H9 (cell line): ENCODE data around the gene SHOC1. TPM values are rescaled to one million over a fixed set of nuclear protein-coding genes. Genes with fewer than 3 reads are reported as not detected.

Experiments
- DNase-seq: peaks from one replicate; pipeline ENCODE4 v3.0.0-alpha.2; 2017
- H2AFZ ChIP-seq: one replicate; pipeline ENCODE4 v1.6.1; 2013; ENCODE audit warnings: mild to moderate bottlenecking, low read length, control low read depth, moderate library complexity
- H2AK5ac ChIP-seq: 2 replicates; pipeline ENCODE4 v1.6.1; 2013; ENCODE audit warnings: low read length, control low read depth, mixed read lengths; ENCODE audit not compliant: insufficient read length
- H2BK120ac ChIP-seq: one replicate; pipeline ENCODE4 v1.6.1; 2013; ENCODE audit warnings: low read depth, mild to moderate bottlenecking, low read length, control low read depth, inconsistent platforms; ENCODE audit not compliant: poor library complexity, severe bottlenecking
- H2BK12ac ChIP-seq: 2 replicates; pipeline ENCODE4 v1.6.1; 2013; ENCODE audit warnings: low read length, control low read depth, mixed read lengths, low read depth; ENCODE audit not compliant: insufficient read length
- H2BK15ac ChIP-seq: 2 replicates; pipeline ENCODE4 v1.6.1; 2013; ENCODE audit warnings: low read depth, low read length, control low read depth
- H2BK20ac ChIP-seq: one replicate; pipeline ENCODE4 v1.6.1; 2013; ENCODE audit warnings: low read depth, mild to moderate bottlenecking, low read length, control low read depth, inconsistent platforms; ENCODE audit not compliant: poor library complexity, severe bottlenecking
- H2BK5ac ChIP-seq: 2 replicates; pipeline ENCODE4 v1.6.1; 2013; ENCODE audit warnings: low read length, control low read depth, mixed read lengths; ENCODE audit not compliant: insufficient read length
- H3K14ac ChIP-seq: 2 replicates; pipeline ENCODE4 v1.6.1; 2013; ENCODE audit warnings: low read length, control low read depth; ENCODE audit not compliant: insufficient read depth
- H3K18ac ChIP-seq: 2 replicates; pipeline ENCODE4 v1.6.1; 2013; ENCODE audit warnings: low read depth, mild to moderate bottlenecking, mixed read lengths, low read length, control low read depth; ENCODE audit not compliant: insufficient read length
- H3K23ac ChIP-seq: 2 replicates; pipeline ENCODE4 v1.6.1; 2013; ENCODE audit warnings: low read length, control low read depth, mixed read lengths, low read depth; ENCODE audit not compliant: insufficient read length
- H3K23me2 ChIP-seq: 2 replicates; pipeline ENCODE4 v1.6.1; 2013; ENCODE audit warnings: low read depth, mild to moderate bottlenecking, mixed read lengths, low read length, control low read depth; ENCODE audit not compliant: insufficient read length, poor library complexity, severe bottlenecking
- H3K27ac ChIP-seq: 2 replicates; pipeline ENCODE4 v1.5.1; 2013; ENCODE audit warnings: low read length, control low read depth, mixed read lengths, low read depth; ENCODE audit not compliant: insufficient read length
- H3K27me3 ChIP-seq: 2 replicates; pipeline ENCODE4 v1.6.1; 2013; ENCODE audit warnings: low read length, control low read depth, inconsistent platforms; ENCODE audit not compliant: insufficient read depth
- H3K4ac ChIP-seq: 2 replicates; pipeline ENCODE4 v1.6.1; 2013; ENCODE audit warnings: low read depth, mild to moderate bottlenecking, control low read depth, inconsistent platforms, low read length, moderate library complexity
- H3K4me1 ChIP-seq: 2 replicates; pipeline ENCODE4 v1.6.1; 2013; ENCODE audit warnings: low read length, control low read depth, inconsistent platforms; ENCODE audit not compliant: insufficient read depth
- H3K4me2 ChIP-seq: 2 replicates; pipeline ENCODE4 v1.6.1; 2013; ENCODE audit warnings: low read length, control low read depth, mixed read lengths; ENCODE audit not compliant: insufficient read length, insufficient read depth
- H3K56ac ChIP-seq: 2 replicates; pipeline ENCODE4 v1.6.1; 2013; ENCODE audit warnings: low read depth, mild to moderate bottlenecking, mixed read lengths, low read length, control low read depth; ENCODE audit not compliant: insufficient read length
- H3K79me1 ChIP-seq: 2 replicates; pipeline ENCODE4 v1.6.1; 2013; ENCODE audit warnings: low read depth, mild to moderate bottlenecking, moderate library complexity, low read length, control low read depth, inconsistent platforms; ENCODE audit not compliant: insufficient read depth, poor library complexity, severe bottlenecking
- H3K79me2 ChIP-seq: 2 replicates; pipeline ENCODE4 v1.6.1; 2013; ENCODE audit warnings: low read length, control low read depth, inconsistent platforms; ENCODE audit not compliant: insufficient read depth
- H3K9ac ChIP-seq: 2 replicates; pipeline ENCODE4 v1.6.1; 2013; ENCODE audit warnings: low read length, control low read depth, mixed read lengths; ENCODE audit not compliant: insufficient read length; ENCODE audit errors: extremely low read depth
- H3K9me3 ChIP-seq: one replicate; pipeline ENCODE4 v1.6.1; 2013; ENCODE audit warnings: low read depth, low read length, inconsistent platforms; ENCODE audit not compliant: control insufficient read depth
- H3T11ph ChIP-seq: one replicate; pipeline ENCODE4 v1.6.1; 2013; ENCODE audit warnings: mild to moderate bottlenecking, low read length, control low read depth, inconsistent platforms
- H4K20me1 ChIP-seq: one replicate; pipeline ENCODE4 v1.6.1; 2013; ENCODE audit not compliant: control insufficient read depth, insufficient read length, insufficient read depth
- H4K5ac ChIP-seq: 2 replicates; pipeline ENCODE4 v1.6.1; 2013; ENCODE audit warnings: low read depth, mild to moderate bottlenecking, mixed read lengths, low read length, control low read depth; ENCODE audit not compliant: insufficient read length
- H4K8ac ChIP-seq: replicated peaks from 2 replicates; pipeline ENCODE4 v1.6.1; 2013; ENCODE audit warnings: low read length, control low read depth, mixed read lengths, low read depth; ENCODE audit not compliant: insufficient read length
- H4K91ac ChIP-seq: 2 replicates; pipeline ENCODE4 v1.6.1; 2013; ENCODE audit warnings: low read depth, mild to moderate bottlenecking, moderate library complexity, mixed read lengths, low read length, control low read depth; ENCODE audit not compliant: insufficient read length
- H3K27ac Mint-ChIP-seq, 3 experiments: 2 replicates in 2 of 3; 3 replicates in 1 of 3; pipeline ENCODE4 v1.8.0; 2020 to 2021; ENCODE audit warnings: mixed read lengths in 3 of 3, mild to moderate bottlenecking in 1 of 3, moderate library complexity in 1 of 3
- H3K27me3 Mint-ChIP-seq: 2 replicates; pipeline ENCODE4 v1.8.0; 2021; ENCODE audit warnings: low read depth, mild to moderate bottlenecking, moderate library complexity, mixed read lengths
- H3K36me3 Mint-ChIP-seq, 3 experiments: 2 replicates in 2 of 3; 3 replicates in 1 of 3; pipeline ENCODE4 v1.8.0; 2020 to 2021; ENCODE audit warnings: low read depth in 3 of 3, mixed read lengths in 3 of 3; ENCODE audit not compliant: insufficient read depth in 1 of 3
- H3K4me1 Mint-ChIP-seq, 2 experiments: 2 replicates each; pipeline ENCODE4 v1.8.0; 2020; ENCODE audit warnings: mixed read lengths in 2 of 2
- H3K4me3 Mint-ChIP-seq, 2 experiments: 2 replicates in 1 of 2; 3 replicates in 1 of 2; pipeline ENCODE4 v1.8.0; 2020 to 2021; ENCODE audit warnings: mild to moderate bottlenecking in 2 of 2, mixed read lengths in 2 of 2, moderate library complexity in 1 of 2
- H3K9me3 Mint-ChIP-seq, 2 experiments: 2 replicates in 1 of 2; 3 replicates in 1 of 2; pipeline ENCODE4 v1.8.0; 2020; ENCODE audit warnings: mild to moderate bottlenecking in 2 of 2, mixed read lengths in 2 of 2, moderate library complexity in 1 of 2
- CTCF ChIP-seq: fragments of 200-600 bp; sonication (generic); conservative IDR thresholded peaks from 3 replicates; pipeline ENCODE4 v1.8.0; 2021; ENCODE audit warnings: antibody characterized with exemption, mild to moderate bottlenecking
- whole genome bisulfite sequencing: extraction: QIAGEN DNeasy Blood & Tissue Kit; methylation state at CpG from one replicate; pipeline ENCODE4 v1.1.7; 2013; ENCODE audit warnings: missing lambda C conversion rate, low lambda C conversion rate, mixed read lengths; ENCODE audit not compliant: insufficient read length; ENCODE audit errors: extremely low coverage; 5-methylcytosine and 5-hydroxymethylcytosine counted together
- total RNA-seq: library from RNA; stranded (reverse); gene quantifications from 2 replicates; pipeline ENCODE4 v1.2.1, GENCODE V29; 2021

Gene SHOC1
- total RNA-seq, 1 experiment from 2014 or later: not detected

- no peak overlapping the region for H2BK15ac ChIP-seq
- H2AFZ ChIP-seq: no peak overlapping the region
- TF ChIP-seq CTCF: no peak
- no peaks in the 10 kb centered on the region; the same call in 1 of the 2 replicates for H3K27me3 Mint-ChIP-seq
- H3K9me3 ChIP-seq: no peaks in the 10 kb centered on the region
- no peaks in the 10 kb centered on the region for H4K20me1 ChIP-seq
- no peaks in the 10 kb centered on the region for H3K79me2 ChIP-seq
- H3K4me3 Mint-ChIP-seq: no peak overlapping the region
- H2BK5ac ChIP-seq: no peak overlapping the region
- no peaks in the 10 kb centered on the region; the same call in 1 of the 2 replicates for H3K4me1 ChIP-seq
- no peak overlapping the region for H3K14ac ChIP-seq
- no peak overlapping the region for H3K23ac ChIP-seq
- H3K27ac Mint-ChIP-seq: no peak overlapping the region
- no peaks in the 10 kb centered on the region for H3K27me3 ChIP-seq
- no peak overlapping the region for H4K8ac ChIP-seq
- no peak overlapping the region for H3T11ph ChIP-seq
- no peak overlapping the region for H3K4me2 ChIP-seq
- H2AK5ac ChIP-seq: no peak overlapping the region
- no peak for DNase-seq
- H3K23me2 ChIP-seq: no peaks in the 10 kb centered on the region
- H3K56ac ChIP-seq: no peak overlapping the region
- H3K36me3 Mint-ChIP-seq: no peaks in the 10 kb centered on the region
- no peak overlapping the region for H2BK12ac ChIP-seq
- H3K9me3 Mint-ChIP-seq: no peaks in the 10 kb centered on the region
- H2BK20ac ChIP-seq: no peak overlapping the region
- no peak overlapping the region for H3K4ac ChIP-seq
- no peak overlapping the region for H3K18ac ChIP-seq
- no CpG with 5 or more reads among the region's 5 CpGs for WGBS
- H2BK120ac ChIP-seq: no peak overlapping the region
- no peak overlapping the region for H3K27ac ChIP-seq
- no peaks in the 10 kb centered on the region for H3K79me1 ChIP-seq
- H3K4me1 Mint-ChIP-seq: no peaks in the 10 kb centered on the region
- H3K9ac ChIP-seq: no peak overlapping the region
- H4K91ac ChIP-seq: no peak overlapping the region
- H4K5ac ChIP-seq: no peak overlapping the region
These were observed 26.3 kb upstream of the SHOC1 start for GRCh38 chr9:111821006-111821528.
